DND-41 (cell line): ENCODE data around the gene MVK.

ENCODE experiments used
- EZH2 ChIP-seq: IDR thresholded peaks from 3 replicates; pipeline ENCODE4 v1.6.1; 2012; ENCODE audit warnings: borderline replicate concordance, low read depth, mild to moderate bottlenecking, moderate library complexity, low read length, inconsistent platforms; ENCODE audit not compliant: severe bottlenecking
- TF ChIP-seq, protein P1 (sequence below): IDR thresholded peaks from 2 replicates; pipeline ENCODE4 v1.5.1; 2012; ENCODE audit warnings: borderline replicate concordance, low read length, moderate library complexity, mild to moderate bottlenecking; ENCODE audit not compliant: poor library complexity, severe bottlenecking; ENCODE audit errors: extremely low read depth

DNA sequence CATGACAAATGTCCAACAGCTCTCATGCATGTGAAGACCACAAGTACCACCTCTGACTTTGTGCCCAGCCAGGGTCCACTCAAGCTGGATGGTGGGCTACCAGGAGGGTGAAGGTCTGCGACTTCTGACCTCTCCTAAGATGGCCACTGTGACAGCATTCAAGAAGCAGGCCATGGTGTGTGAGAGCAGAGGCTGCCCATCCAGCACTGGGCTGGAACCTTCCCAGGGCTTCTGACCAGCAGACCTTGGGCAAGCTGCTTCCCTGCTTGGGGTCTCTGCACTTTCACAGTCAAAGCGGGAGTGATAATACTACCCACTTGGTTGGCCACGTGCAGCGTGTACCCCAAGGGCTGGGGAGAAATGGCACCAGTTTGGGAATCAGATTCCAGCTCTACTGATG is 10.7 kb upstream of the MVK start:
- TF ChIP-seq, protein P1, sequence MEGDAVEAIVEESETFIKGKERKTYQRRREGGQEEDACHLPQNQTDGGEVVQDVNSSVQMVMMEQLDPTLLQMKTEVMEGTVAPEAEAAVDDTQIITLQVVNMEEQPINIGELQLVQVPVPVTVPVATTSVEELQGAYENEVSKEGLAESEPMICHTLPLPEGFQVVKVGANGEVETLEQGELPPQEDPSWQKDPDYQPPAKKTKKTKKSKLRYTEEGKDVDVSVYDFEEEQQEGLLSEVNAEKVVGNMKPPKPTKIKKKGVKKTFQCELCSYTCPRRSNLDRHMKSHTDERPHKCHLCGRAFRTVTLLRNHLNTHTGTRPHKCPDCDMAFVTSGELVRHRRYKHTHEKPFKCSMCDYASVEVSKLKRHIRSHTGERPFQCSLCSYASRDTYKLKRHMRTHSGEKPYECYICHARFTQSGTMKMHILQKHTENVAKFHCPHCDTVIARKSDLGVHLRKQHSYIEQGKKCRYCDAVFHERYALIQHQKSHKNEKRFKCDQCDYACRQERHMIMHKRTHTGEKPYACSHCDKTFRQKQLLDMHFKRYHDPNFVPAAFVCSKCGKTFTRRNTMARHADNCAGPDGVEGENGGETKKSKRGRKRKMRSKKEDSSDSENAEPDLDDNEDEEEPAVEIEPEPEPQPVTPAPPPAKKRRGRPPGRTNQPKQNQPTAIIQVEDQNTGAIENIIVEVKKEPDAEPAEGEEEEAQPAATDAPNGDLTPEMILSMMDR, result no peak
- no peak for TF ChIP-seq EZH2
